HG03469 (cell line): Measurements from ENCODE around the gene KPRP.

Experiments used
- ATAC-seq: cut with Tn5 transposase; IDR thresholded peaks from one replicate; pipeline ENCODE4 v1.9.1; 2021; ENCODE audit warnings: mild to moderate bottlenecking, moderate library complexity, moderate number of reproducible peaks; ENCODE audit not compliant: unreplicated experiment

Gene KPRP

GRCh38 chr1:152770411-152770810, 12.6 kb downstream of the KPRP start:
- no peak for ATAC-seq

- no peak for ATAC-seq
Measured at GRCh38 chr1:152774875-152775274, 17.1 kb downstream of the KPRP start, which contains the start of gene LCE1F. LCE1F (plus strand) TSS chr1:152775140; CDS start chr1:152776372, 1,232 bp downstream.

- no peak for ATAC-seq
Measured at GRCh38 chr1:152776361-152776760, 18.5 kb downstream of the KPRP start.

- ATAC-seq, result no peak
Measured at GRCh38 chr1:152777510-152778137, 19.8 kb downstream of the KPRP start.

- ATAC-seq, result no peak
Measured at GRCh38 chr1:152783095-152783494, 25.3 kb downstream of the KPRP start.

- ATAC-seq, result no peak
Measured at GRCh38 chr1:152786077-152786476, 28.3 kb downstream of the KPRP start, which contains the start of gene LCE1E. LCE1E (plus strand) TSS chr1:152786257; CDS start chr1:152787300, 1,043 bp downstream.

- no peak for ATAC-seq
Measured at GRCh38 chr1:152795686-152796085, 37.9 kb downstream of the KPRP start.

GRCh38 chr1:152796421-152796820, 38.6 kb downstream of the KPRP start, which contains the start of gene LCE1D:
LCE1D (plus strand) TSS chr1:152796721; CDS start chr1:152797795, 1,074 bp downstream.
- ATAC-seq, result no peak

GRCh38 chr1:152801333-152801732, 43.5 kb downstream of the KPRP start:
- no peak for ATAC-seq

GRCh38 chr1:152806576-152806975, 48.8 kb downstream of the KPRP start, which contains the start of gene LCE1C:
LCE1C (minus strand) TSS chr1:152806651; CDS start chr1:152805478, 1,173 bp downstream.
- ATAC-seq, result no peak

GRCh38 chr1:152811050-152811449, 53.2 kb downstream of the KPRP start:
- ATAC-seq, result no peak
